ENCODE measurements around the gene ECSCR.

DNA sequence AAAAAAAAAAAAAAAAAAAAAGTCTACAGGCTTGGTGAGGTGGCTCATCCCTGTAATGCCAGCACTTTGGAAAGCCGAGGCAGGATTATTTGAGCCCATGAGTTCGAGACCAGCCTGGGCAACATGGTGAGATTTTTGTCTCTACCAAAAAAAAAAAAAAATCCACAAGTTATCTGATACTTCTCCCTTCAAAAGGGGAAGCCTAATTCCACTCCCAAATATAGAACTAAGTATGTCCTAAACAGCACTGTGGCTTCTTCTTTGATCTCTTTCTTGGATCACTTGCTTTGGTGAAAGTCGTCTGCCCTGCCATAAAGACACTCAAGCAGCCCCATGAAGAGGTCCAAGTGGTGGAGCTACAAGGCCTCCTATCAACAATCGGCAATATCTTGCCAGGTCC, 38.8 kb upstream of the ECSCR start:
- TF ChIP-seq POLR2A (IDR thresholded peaks at IDR 0.05) (no peak), EP300 (IDR thresholded peaks at IDR 0.05) (no peak)
- TF ChIP-seq, protein P1, sequence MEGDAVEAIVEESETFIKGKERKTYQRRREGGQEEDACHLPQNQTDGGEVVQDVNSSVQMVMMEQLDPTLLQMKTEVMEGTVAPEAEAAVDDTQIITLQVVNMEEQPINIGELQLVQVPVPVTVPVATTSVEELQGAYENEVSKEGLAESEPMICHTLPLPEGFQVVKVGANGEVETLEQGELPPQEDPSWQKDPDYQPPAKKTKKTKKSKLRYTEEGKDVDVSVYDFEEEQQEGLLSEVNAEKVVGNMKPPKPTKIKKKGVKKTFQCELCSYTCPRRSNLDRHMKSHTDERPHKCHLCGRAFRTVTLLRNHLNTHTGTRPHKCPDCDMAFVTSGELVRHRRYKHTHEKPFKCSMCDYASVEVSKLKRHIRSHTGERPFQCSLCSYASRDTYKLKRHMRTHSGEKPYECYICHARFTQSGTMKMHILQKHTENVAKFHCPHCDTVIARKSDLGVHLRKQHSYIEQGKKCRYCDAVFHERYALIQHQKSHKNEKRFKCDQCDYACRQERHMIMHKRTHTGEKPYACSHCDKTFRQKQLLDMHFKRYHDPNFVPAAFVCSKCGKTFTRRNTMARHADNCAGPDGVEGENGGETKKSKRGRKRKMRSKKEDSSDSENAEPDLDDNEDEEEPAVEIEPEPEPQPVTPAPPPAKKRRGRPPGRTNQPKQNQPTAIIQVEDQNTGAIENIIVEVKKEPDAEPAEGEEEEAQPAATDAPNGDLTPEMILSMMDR (IDR thresholded peaks at IDR 0.05), result no peak

Data from tibial nerve (tissue), 4 donors.